AG04450 (cell line): Measurements from ENCODE around the gene TCEANC2. TPM values are rescaled to one million over a fixed set of nuclear protein-coding genes. Genes with fewer than 3 reads are reported as not detected.

ENCODE experiments used
- CTCF ChIA-PET: fragments of 300-600, 350-600 bp; formaldehyde crosslinking; extraction: SDS; loops from one replicate; lab custom pipeline; 2022; ENCODE audit warnings: antibody characterized with exemption, inconsistent platforms; lab: Charles Lee
- POLR2A ChIA-PET: fragments of 350-600 bp; formaldehyde crosslinking; extraction: SDS; loops from one replicate; lab custom pipeline; 2021; ENCODE audit warnings: antibody characterized with exemption, inconsistent platforms; lab: Yijun Ruan, JAX
- DNase-seq: peaks from one replicate; pipeline ENCODE4 v3.0.0-alpha.2; 2011; ENCODE audit warnings: low read depth, low spot score
- H3K27ac ChIP-seq: one replicate; pipeline ENCODE4 v1.5.1; 2012; ENCODE audit warnings: low read depth, low read length, control low read depth
- H3K27me3 ChIP-seq: one replicate; pipeline ENCODE4 v1.6.0; 2012; ENCODE audit warnings: low read length; ENCODE audit not compliant: control insufficient read depth, insufficient read depth
- H3K4me3 ChIP-seq: 2 replicates; pipeline ENCODE4 v1.5.1; 2011; ENCODE audit warnings: mild to moderate bottlenecking, low read depth, low read length, control low read depth
- H3K9me3 ChIP-seq: 2 replicates; pipeline ENCODE4 v1.5.1; 2012; ENCODE audit warnings: low read length; ENCODE audit not compliant: control insufficient read depth, insufficient read depth
- CTCF ChIP-seq: IDR thresholded peaks from 2 replicates; pipeline ENCODE4 v1.5.1; 2011; ENCODE audit warnings: low read depth, low read length, control low read depth, inconsistent platforms
- polyA plus RNA-seq: library from polyadenylated mRNA; depleted of rRNA; stranded (reverse); fragments of >200 nt; gene quantifications from 2 replicates; pipeline ENCODE4 v1.2.3, GENCODE V29; 2011

TCEANC2 gene
- polyA plus RNA-seq, 1 experiment: 4.3 TPM

DNA sequence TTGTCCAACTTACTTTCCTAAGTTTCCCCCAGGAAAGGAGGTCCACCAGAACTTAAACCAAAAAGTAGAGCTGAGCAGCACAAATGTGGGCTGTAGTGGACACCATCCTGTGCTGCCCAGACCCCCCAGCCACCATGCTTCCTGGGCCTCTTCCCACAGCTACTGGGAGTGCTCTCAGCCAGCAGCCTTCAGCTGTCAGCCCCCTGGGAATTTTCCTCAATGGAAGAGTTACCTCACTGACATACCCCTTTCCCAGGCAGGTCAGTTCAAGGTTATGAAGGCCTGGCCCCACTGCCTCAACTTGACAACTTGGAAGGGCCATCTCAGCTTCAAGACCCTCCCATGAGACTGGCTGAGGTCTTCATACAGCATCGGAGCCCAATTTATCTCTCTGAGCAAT lies 51.7 kb downstream of the TCEANC2 start:
- H3K27ac ChIP-seq: no peak overlapping the region
- ChIA-PET POLR2A (no interaction called here), CTCF (interaction anchor here (0.6 to 1.2 kb wide), 2 partner anchors 10 to 27 kb away, joined by 3 read pairs; no protein-coding TSS in a partner anchor)
- H3K9me3 ChIP-seq: no peaks in the 10 kb centered on the region
- no peak for TF ChIP-seq CTCF
- H3K4me3 ChIP-seq: no peak overlapping the region
- no peaks in the 10 kb centered on the region for H3K27me3 ChIP-seq
- no peak for DNase-seq

DNA sequence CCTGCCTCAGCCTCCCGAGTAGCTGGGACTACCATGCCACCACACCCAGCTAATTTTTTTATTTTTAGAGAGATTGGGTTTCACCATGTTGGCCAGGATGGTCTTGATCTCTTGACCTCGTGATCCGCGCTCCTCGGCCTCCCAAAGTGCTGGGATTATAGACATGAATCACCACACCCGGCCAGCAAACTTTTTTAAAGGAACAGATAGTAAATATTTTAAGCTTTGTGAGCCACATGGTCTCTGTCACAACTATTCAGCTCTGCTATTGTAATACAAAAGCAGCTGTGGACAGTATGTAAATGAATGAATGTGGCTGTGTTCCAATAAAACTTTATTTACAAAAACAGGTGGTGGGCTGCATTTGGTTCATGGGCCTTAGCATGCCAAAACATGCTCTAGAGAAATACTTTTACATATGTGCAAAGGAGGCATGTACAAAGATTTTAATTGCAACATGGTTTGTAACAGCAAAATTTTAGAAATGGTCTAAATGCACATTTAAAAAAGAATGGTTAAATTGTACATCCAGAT lies 52.4 kb downstream of the TCEANC2 start:
- ChIA-PET CTCF (interaction anchor here (1.2 kb wide), 1 partner anchor 9 kb away, joined by 3 read pairs; no protein-coding TSS in a partner anchor), POLR2A (no interaction called here)
- Histone ChIP-seq H3K27ac (no peak overlapping the region), H3K27me3 (no peaks in the 10 kb centered on the region), H3K9me3 (no peaks in the 10 kb centered on the region), H3K4me3 (no peak overlapping the region)
- DNase-seq: no peak
- no peak for TF ChIP-seq CTCF

GRCh38 chr1:54107131-54107530 lies 53.7 kb downstream of the TCEANC2 start:
- peak; percentile 60 for TF ChIP-seq CTCF
- no peak for DNase-seq
- Histone ChIP-seq H3K27me3 (no peaks in the 10 kb centered on the region), H3K4me3 (no peak overlapping the region), H3K9me3 (no peaks in the 10 kb centered on the region), H3K27ac (no peak overlapping the region)
- ChIA-PET CTCF (interaction anchor here (0.7 kb wide), 1 partner anchor 382 kb away, joined by 7 read pairs; no protein-coding TSS in a partner anchor), POLR2A (no interaction called here)

DNA sequence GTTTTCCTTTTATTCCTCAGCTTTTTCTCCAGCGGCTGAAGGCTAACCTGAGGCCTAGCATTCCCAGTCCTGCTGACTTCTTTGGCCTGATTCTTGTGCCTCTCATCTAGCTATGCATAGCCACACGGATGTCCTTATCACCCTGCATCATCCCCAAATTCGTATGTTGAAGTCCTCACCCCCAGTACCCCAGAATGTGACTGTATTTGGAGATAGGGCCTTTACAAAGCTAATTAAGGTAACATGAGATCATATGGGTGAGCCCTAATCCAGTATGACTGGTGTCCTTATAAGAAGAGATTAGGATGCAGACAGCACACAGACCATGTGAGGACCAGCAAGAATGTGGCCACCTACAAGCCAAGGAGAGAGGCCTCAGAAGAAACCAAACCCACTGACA lies 54.7 kb downstream of the TCEANC2 start:
- Histone ChIP-seq H3K9me3 (no peaks in the 10 kb centered on the region), H3K27me3 (no peaks in the 10 kb centered on the region), H3K4me3 (no peak overlapping the region), H3K27ac (no peak overlapping the region)
- TF ChIP-seq CTCF: no peak
- no peak for DNase-seq
- CTCF ChIA-PET: interaction anchor here (0.6 to 1.0 kb wide), 2 partner anchors 13 to 256 kb away, joined by 3 to 7 read pairs; no protein-coding TSS in a partner anchor
- POLR2A ChIA-PET: interaction anchor here (0.6 kb wide), 1 partner anchor 164 kb away, joined by 3 read pairs; no protein-coding TSS in a partner anchor
